IPS-20b (cell line): ENCODE measurements around the gene CADPS.

Experiments
- H3K27ac ChIP-seq: one replicate; pipeline ENCODE4 v1.5.1; 2013; ENCODE audit warnings: low read length
- H3K27me3 ChIP-seq: 2 replicates; pipeline ENCODE4 v1.6.1; 2013; ENCODE audit warnings: mild to moderate bottlenecking, low read length, inconsistent platforms; ENCODE audit not compliant: insufficient read depth
- H3K36me3 ChIP-seq: 2 replicates; pipeline ENCODE4 v1.6.1; 2013; ENCODE audit warnings: low read depth, mild to moderate bottlenecking, inconsistent platforms, low read length, moderate library complexity; ENCODE audit not compliant: insufficient read depth
- H3K4me1 ChIP-seq: 2 replicates; pipeline ENCODE4 v1.6.1; 2013; ENCODE audit warnings: mild to moderate bottlenecking, control low read depth, inconsistent platforms, low read length, moderate library complexity; ENCODE audit not compliant: insufficient read depth
- H3K4me3 ChIP-seq: 2 replicates; pipeline ENCODE4 v1.5.1; 2013; ENCODE audit warnings: mild to moderate bottlenecking, low read length, inconsistent platforms
- H3K9ac ChIP-seq: 2 replicates; pipeline ENCODE4 v1.6.1; 2013; ENCODE audit warnings: low read depth, mild to moderate bottlenecking, inconsistent platforms, low read length, moderate library complexity
- H3K9me3 ChIP-seq: 2 replicates; pipeline ENCODE4 v1.6.1; 2013; ENCODE audit warnings: mild to moderate bottlenecking, low read depth, low read length, inconsistent platforms; ENCODE audit not compliant: insufficient read depth

CADPS gene

GRCh38 chr3:62363275-62363674 lies 511.9 kb downstream of the CADPS start:
- no peak overlapping the region for H3K27ac ChIP-seq
- peaks cover 25% of the 10 kb centered on the region; the same call in 1 of the 2 replicates for H3K4me1 ChIP-seq
- no peak overlapping the region for H3K4me3 ChIP-seq
- H3K9ac ChIP-seq: no peak overlapping the region
- H3K27me3 ChIP-seq: peaks cover 94% of the 10 kb centered on the region
- H3K36me3 ChIP-seq: no peaks in the 10 kb centered on the region
- no peaks in the 10 kb centered on the region for H3K9me3 ChIP-seq

GRCh38 chr3:62361824-62362223 lies 513.4 kb downstream of the CADPS start:
- Histone ChIP-seq H3K4me3 (no peak overlapping the region), H3K27ac (no peak overlapping the region), H3K36me3 (no peaks in the 10 kb centered on the region), H3K9me3 (no peaks in the 10 kb centered on the region), H3K4me1 (peaks cover 17% of the 10 kb centered on the region; the same call in 1 of the 2 replicates), H3K9ac (no peak overlapping the region), H3K27me3 (peaks cover 93% of the 10 kb centered on the region)

- no peaks in the 10 kb centered on the region for H3K9me3 ChIP-seq
- H3K27ac ChIP-seq: no peak overlapping the region
- peaks cover 11% of the 10 kb centered on the region; the same call in 1 of the 2 replicates for H3K4me1 ChIP-seq
- no peaks in the 10 kb centered on the region for H3K36me3 ChIP-seq
- no peak overlapping the region for H3K9ac ChIP-seq
- H3K27me3 ChIP-seq: peaks cover 93% of the 10 kb centered on the region
- H3K4me3 ChIP-seq: no peak overlapping the region
Observed at GRCh38 chr3:62361261-62361660, 514.0 kb downstream of the CADPS start.

GRCh38 chr3:62359531-62359930 lies 515.7 kb downstream of the CADPS start:
- H3K27me3 ChIP-seq: peaks cover 93% of the 10 kb centered on the region
- H3K27ac ChIP-seq: no peak overlapping the region
- H3K36me3 ChIP-seq: no peaks in the 10 kb centered on the region
- H3K4me3 ChIP-seq: no peak overlapping the region
- H3K4me1 ChIP-seq: no peaks in the 10 kb centered on the region
- no peak overlapping the region for H3K9ac ChIP-seq
- H3K9me3 ChIP-seq: no peaks in the 10 kb centered on the region

- Histone ChIP-seq H3K27me3 (peaks cover 78% of the 10 kb centered on the region), H3K36me3 (no peaks in the 10 kb centered on the region), H3K9ac (no peak overlapping the region), H3K27ac (no peak overlapping the region), H3K4me3 (no peak overlapping the region), H3K4me1 (no peaks in the 10 kb centered on the region), H3K9me3 (no peaks in the 10 kb centered on the region)
Observed at GRCh38 chr3:62356356-62356755, 518.9 kb downstream of the CADPS start.

GRCh38 chr3:62355703-62356102 lies 519.5 kb downstream of the CADPS start:
- H3K9ac ChIP-seq: no peak overlapping the region
- no peaks in the 10 kb centered on the region for H3K9me3 ChIP-seq

More at GRCh38 chr3:62355703-62356102, 519.5 kb downstream of the CADPS start:
- Histone ChIP-seq H3K27me3 (peaks cover 78% of the 10 kb centered on the region), H3K4me3 (no peak overlapping the region), H3K4me1 (no peaks in the 10 kb centered on the region), H3K27ac (no peak overlapping the region), H3K36me3 (no peaks in the 10 kb centered on the region)
